ENCODE data around the gene MRS2. TPM values are rescaled to one million over a fixed set of nuclear protein-coding genes. Genes with fewer than 3 reads are reported as not detected.
A peak's percentile ranks its signal among the peaks of the same experiment; 100 is the strongest.
"Not testable (repeated sequence)": the region's sequence is repeated elsewhere in the genome, so short reads cannot be mapped to it uniquely, and the experiment has no call there.

The MRS2 gene
- total RNA-seq, 1 donor from 2014 or later: 24.3 TPM

DNA sequence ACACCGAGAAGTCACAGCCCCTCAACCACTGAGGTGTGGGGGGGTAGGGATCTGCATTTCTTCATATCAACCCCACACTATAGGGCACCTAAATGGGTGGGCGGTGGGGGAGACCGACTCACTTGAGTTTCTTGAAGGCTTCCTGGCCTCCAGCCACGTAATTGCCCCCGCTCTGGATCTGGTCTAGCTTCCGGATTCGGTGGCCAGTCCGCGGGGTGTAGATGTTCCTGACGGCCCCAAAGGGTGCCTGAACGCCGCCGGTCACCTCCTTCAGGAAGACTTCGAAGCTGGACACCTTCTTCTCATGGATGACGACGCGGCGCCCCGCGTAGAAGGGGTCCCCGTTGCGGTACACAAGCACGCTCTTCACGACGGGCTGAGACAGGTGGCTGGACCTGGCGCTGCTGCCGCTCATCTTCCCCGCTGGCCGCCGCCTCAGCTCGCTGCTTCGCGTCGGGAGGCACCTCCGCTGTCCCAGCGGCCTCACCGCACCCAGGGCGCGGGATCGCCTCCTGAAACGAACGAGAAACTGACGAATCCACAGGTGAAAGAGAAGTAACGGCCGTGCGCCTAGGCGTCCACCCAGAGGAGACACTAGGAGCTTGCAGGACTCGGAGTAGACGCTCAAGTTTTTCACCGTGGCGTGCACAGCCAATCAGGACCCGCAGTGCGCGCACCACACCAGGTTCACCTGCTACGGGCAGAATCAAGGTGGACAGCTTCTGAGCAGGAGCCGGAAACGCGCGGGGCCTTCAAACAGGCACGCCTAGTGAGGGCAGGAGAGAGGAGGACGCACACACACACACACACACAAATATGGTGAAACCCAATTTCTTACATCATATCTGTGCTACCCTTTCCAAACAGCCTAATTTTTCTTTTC is 45.2 kb upstream of the MRS2 start, which contains the start of gene DCDC2:
TSS of gene DCDC2 (minus strand) at position 724 of the 883 bp plus-strand sequence. CDS start at position 415, 309 bp downstream.
- Mint-ChIP-seq H3K4me1 (peaks cover 20% of the 10 kb centered on the region), H3K36me3 (ENCODE audit: low read depth) (no peaks in the 10 kb centered on the region), H3K9me3 (no peaks in the 10 kb centered on the region), H3K27me3 (peaks cover 11% of the 10 kb centered on the region), H3K4me3 (peak within 1 kb of the TSS; percentile 83), H3K27ac (no peak within 1 kb of the TSS)
- POLR2A ChIA-PET: no interaction called here
- peak; percentile 22 for DNase-seq
- TF ChIP-seq, protein P1, sequence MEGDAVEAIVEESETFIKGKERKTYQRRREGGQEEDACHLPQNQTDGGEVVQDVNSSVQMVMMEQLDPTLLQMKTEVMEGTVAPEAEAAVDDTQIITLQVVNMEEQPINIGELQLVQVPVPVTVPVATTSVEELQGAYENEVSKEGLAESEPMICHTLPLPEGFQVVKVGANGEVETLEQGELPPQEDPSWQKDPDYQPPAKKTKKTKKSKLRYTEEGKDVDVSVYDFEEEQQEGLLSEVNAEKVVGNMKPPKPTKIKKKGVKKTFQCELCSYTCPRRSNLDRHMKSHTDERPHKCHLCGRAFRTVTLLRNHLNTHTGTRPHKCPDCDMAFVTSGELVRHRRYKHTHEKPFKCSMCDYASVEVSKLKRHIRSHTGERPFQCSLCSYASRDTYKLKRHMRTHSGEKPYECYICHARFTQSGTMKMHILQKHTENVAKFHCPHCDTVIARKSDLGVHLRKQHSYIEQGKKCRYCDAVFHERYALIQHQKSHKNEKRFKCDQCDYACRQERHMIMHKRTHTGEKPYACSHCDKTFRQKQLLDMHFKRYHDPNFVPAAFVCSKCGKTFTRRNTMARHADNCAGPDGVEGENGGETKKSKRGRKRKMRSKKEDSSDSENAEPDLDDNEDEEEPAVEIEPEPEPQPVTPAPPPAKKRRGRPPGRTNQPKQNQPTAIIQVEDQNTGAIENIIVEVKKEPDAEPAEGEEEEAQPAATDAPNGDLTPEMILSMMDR (IDR thresholded peaks at IDR 0.05): no peak
- CTCF ChIA-PET: no interaction called here
- peak; percentile 6 for ATAC-seq (ENCODE audit: low read depth)
- intact Hi-C loops (cut with micrococcal nuclease): no loop called here

DNA sequence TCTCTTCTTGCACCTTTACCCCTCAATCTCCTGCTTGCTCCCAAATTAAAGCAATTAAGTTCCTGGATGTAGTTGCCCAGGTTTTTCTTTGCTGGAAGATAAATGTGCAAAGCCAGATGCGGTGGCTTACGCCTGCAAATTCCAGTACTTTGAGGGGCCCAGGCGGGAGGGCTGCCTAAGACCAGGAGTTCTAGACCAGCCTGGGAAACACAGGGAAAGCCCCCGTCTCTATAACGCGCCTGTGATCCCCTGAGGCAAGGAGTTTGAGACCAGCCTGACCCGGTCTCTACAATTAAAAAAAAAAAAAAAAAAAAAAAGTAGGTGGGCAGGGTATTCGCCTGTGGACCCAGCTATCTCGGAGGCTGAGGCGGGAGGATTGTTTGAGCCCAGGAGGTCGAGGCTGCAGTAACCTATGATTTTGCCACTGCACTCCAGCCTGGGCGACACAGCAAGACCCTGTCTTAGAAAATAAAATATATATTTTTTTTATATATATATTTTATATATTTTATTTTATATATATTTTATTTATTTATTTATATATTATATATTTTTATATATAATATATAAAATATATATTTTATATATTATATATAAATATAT is 44.4 kb upstream of the MRS2 start:
- H3K27me3 Mint-ChIP-seq: peaks cover 15% of the 10 kb centered on the region
- H3K4me3 Mint-ChIP-seq: peak overlapping the region; percentile 83
- H3K36me3 Mint-ChIP-seq (ENCODE audit: low read depth): no peaks in the 10 kb centered on the region
- TF ChIP-seq, protein P1 (IDR thresholded peaks at IDR 0.05): no peak
- DNase-seq (no peak), ATAC-seq (ENCODE audit: low read depth) (no peak)
- intact Hi-C loops (cut with micrococcal nuclease): no loop called here
- peaks cover 20% of the 10 kb centered on the region for H3K4me1 Mint-ChIP-seq
- ChIA-PET POLR2A (no interaction called here), CTCF (no interaction called here)
- no peak overlapping the region for H3K27ac Mint-ChIP-seq
- no peaks in the 10 kb centered on the region for H3K9me3 Mint-ChIP-seq

DNA sequence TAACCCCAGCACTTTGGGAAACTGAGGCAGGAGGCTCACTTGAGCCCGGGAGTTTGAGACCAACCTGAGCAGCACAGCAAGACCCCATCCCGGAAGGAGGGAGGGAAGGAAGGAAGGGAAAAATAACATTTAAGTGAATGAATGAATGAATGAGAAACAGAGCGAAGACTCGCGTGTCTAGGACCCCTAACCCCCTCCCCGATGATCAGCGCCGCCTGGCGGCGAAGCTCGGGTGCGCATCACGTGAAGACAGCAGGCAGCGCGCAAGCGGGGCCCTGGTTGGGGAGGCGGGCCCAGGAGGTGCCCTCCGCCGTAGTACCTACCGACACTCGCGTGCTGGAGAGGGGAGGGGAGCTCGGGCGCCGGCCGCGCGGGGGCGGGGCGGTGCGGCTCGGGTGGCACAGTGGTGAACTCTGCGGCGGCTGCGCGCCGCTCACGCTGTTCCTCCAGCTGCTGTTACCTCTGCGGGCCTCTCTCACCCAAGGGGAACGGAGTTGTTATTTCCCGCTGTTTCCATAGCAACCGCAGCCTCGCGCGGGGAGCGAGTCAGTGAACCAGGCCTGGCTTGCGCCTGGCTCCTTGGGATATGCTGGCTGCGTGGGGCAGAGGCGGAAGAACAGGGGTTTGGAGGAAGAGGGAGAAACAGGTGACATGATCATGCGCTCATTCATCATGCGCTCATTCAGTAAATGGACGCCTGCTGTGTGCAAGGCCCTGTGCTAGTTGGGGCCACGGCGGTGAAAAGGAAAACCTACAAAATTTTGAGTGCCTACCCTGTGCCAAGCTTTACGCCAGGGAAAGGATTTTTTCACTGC is 42.9 kb upstream of the MRS2 start:
- ATAC-seq (ENCODE audit: low read depth) (peak; percentile 93), DNase-seq (peak; percentile 69)
- TF ChIP-seq, protein P1 (IDR thresholded peaks at IDR 0.05): peak; percentile 62
- Mint-ChIP-seq H3K27ac (peak overlapping the region; percentile 79), H3K4me1 (peaks cover 20% of the 10 kb centered on the region), H3K4me3 (peak overlapping the region; percentile 77), H3K36me3 (ENCODE audit: low read depth) (no peaks in the 10 kb centered on the region), H3K9me3 (no peaks in the 10 kb centered on the region), H3K27me3 (peaks cover 15% of the 10 kb centered on the region)
- CTCF ChIA-PET: interaction anchor here (1.1 to 1.3 kb wide), 2 partner anchors 11 to 13 kb away, joined by 4 read pairs; no protein-coding TSS in a partner anchor
- POLR2A ChIA-PET: no interaction called here
- intact Hi-C loops (cut with micrococcal nuclease): loop anchor here (2.0 to 5.0 kb wide), 2 partner anchors 43 to 78 kb away; partner anchors contain the start of gene MRS2

DNA sequence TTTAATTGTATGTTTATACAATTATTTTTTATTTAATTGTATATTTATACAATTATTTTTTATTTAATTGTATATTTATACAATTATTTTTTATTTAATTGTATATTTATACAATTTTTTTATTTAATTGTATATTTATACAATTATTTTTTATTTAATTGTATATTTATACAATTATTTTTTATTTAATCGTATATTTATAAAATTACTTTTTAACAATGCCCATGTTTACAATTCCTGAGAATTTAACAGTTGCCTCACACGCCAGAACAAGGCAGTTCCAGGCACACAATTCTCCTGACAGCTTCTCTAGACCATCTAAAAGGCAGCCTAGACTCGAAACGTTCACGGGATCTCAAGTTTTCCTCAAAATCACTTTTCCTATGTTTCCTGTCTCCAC is 40.4 kb upstream of the MRS2 start:
- CTCF ChIA-PET; ATAC-seq (ENCODE audit: low read depth): not testable (repeated sequence)

DNA sequence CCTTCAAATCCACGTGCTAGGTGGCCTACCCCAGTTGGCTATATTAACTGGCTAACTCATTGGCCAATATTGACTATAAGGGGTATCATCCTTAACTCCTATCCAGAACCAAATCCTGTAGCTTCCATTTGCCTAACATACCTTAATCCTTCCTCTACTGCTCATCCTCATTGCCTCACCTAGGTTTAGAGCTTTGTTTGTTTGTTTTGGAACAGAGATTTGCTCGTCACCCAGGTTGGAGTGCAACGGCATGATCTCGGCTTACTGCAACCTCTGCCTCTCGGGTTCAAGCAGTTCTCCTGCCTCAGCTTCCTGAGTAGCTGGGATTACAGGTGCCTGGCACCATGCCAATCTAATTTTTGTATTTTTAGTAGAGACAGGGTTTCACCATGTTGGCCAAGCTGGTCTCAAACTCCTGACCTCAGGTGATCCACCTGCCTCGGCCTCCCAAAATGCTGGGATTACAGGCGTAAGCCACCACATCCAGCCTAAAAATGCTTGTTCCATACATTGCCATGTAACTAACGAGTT is 37.6 kb upstream of the MRS2 start:
- H3K27ac Mint-ChIP-seq; H3K9me3 Mint-ChIP-seq; H3K36me3 Mint-ChIP-seq (ENCODE audit: low read depth); POLR2A ChIA-PET; DNase-seq; H3K4me3 Mint-ChIP-seq; CTCF ChIA-PET; H3K4me1 Mint-ChIP-seq; intact Hi-C loops (cut with micrococcal nuclease); ATAC-seq (ENCODE audit: low read depth): not testable (repeated sequence)
- peaks cover 20% of the 10 kb centered on the region for H3K27me3 Mint-ChIP-seq

More for the DNA sequence above, 40.4 kb upstream of the MRS2 start:
- peaks cover 13% of the 10 kb centered on the region for H3K27me3 Mint-ChIP-seq
- peaks cover 20% of the 10 kb centered on the region for H3K4me1 Mint-ChIP-seq
- H3K9me3 Mint-ChIP-seq; H3K36me3 Mint-ChIP-seq (ENCODE audit: low read depth); H3K27ac Mint-ChIP-seq; DNase-seq; POLR2A ChIA-PET; H3K4me3 Mint-ChIP-seq: not testable (repeated sequence)
- intact Hi-C loops (cut with micrococcal nuclease): loop anchor here (5.0 kb wide), 1 partner anchor 80 kb away; no protein-coding TSS in a partner anchor

Data from activated B cell treated with CpG ODN at 0.5 μM for 24 hours (primary cell).